AG04449 (cell line): Measurements from ENCODE around the gene BORCS8.

Source experiments
- CTCF ChIA-PET: fragments of 350-600 bp; formaldehyde crosslinking; extraction: SDS; loops from one replicate; lab custom pipeline; 2021; ENCODE audit warnings: antibody characterized with exemption; lab: Yijun Ruan, JAX
- POLR2A ChIA-PET: fragments of 400-600, 350-600 bp; formaldehyde crosslinking; extraction: SDS; loops from one replicate; lab custom pipeline; 2020; ENCODE audit warnings: antibody characterized with exemption, inconsistent platforms; lab: Yijun Ruan, JAX
- DNase-seq: peaks from one replicate; pipeline ENCODE4 v3.0.0-alpha.2; 2010; ENCODE audit warnings: low read depth, low spot score
- H3K4me3 ChIP-seq: 2 replicates; pipeline ENCODE4 v1.5.1; 2011; ENCODE audit warnings: low read depth, mild to moderate bottlenecking, control low read depth, low read length
- CTCF ChIP-seq: IDR thresholded peaks from one replicate; pipeline ENCODE4 v1.5.1; 2011; ENCODE audit warnings: mild to moderate bottlenecking, moderate library complexity, low read length, control low read depth, inconsistent platforms; ENCODE audit not compliant: insufficient read depth; ENCODE audit errors: missing control alignments

The BORCS8 gene

GRCh38 chr19:19211499-19212420 is 19.8 kb upstream of the BORCS8 start, which contains the start of gene NCAN:
TSS of gene NCAN (plus strand) at chr19:19211958. CDS start at chr19:19216954, 4,996 bp downstream.
- POLR2A ChIA-PET: no interaction called here
- H3K4me3 ChIP-seq: no peak within 1 kb of the TSS
- no peak for DNase-seq
- CTCF ChIA-PET: interaction anchor here (1.3 kb wide), 1 partner anchor 15 kb away, joined by 3 read pairs; no protein-coding TSS in a partner anchor
- no peak for TF ChIP-seq CTCF

- TF ChIP-seq CTCF: no peak
- ChIA-PET POLR2A (no interaction called here), CTCF (no interaction called here)
- H3K4me3 ChIP-seq: no peak overlapping the region
- DNase-seq: no peak
Measured at GRCh38 chr19:19209372-19209771, 17.4 kb upstream of the BORCS8 start.

- no peak overlapping the region for H3K4me3 ChIP-seq
- ChIA-PET CTCF (no interaction called here), POLR2A (no interaction called here)
- DNase-seq: no peak
- TF ChIP-seq CTCF: no peak
Measured at GRCh38 chr19:19207637-19208572, 16.0 kb upstream of the BORCS8 start.

- DNase-seq: no peak
- no peak overlapping the region for H3K4me3 ChIP-seq
- TF ChIP-seq CTCF: no peak
- POLR2A ChIA-PET: no interaction called here
- CTCF ChIA-PET: interaction anchor here (0.8 kb wide), 1 partner anchor 61 kb away, joined by 4 read pairs; no protein-coding TSS in a partner anchor
Measured at GRCh38 chr19:19206938-19207337, 15.0 kb upstream of the BORCS8 start.

- no peak for TF ChIP-seq CTCF
- ChIA-PET CTCF (interaction anchor here (0.9 to 1.0 kb wide), 2 partner anchors 13 to 31 kb away, joined by 3 to 5 read pairs; no protein-coding TSS in a partner anchor), POLR2A (no interaction called here)
- no peak overlapping the region for H3K4me3 ChIP-seq
- no peak for DNase-seq
Measured at GRCh38 chr19:19205416-19206410, 13.8 kb upstream of the BORCS8 start.
